Calu3 (cell line): ENCODE results near the gene FOXP2. TPM values are rescaled to one million over a fixed set of nuclear protein-coding genes. Genes with fewer than 3 reads are reported as not detected.
"Not testable (repeated sequence)": the region's sequence is repeated elsewhere in the genome, so short reads cannot be mapped to it uniquely, and the experiment has no call there.

ENCODE experiments used
- BruUV-seq: library from RNA; stranded (reverse); fragments of 400-500 nt; replicated peaks from 2 replicates; lab custom pipeline; 2021; lab: Mats Ljungman, UMichigan
- CTCF ChIA-PET: fragments of 300-600 bp; sonication (Branson Sonifier 250); formaldehyde crosslinking; loops from one replicate; lab custom pipeline; 2022; ENCODE audit warnings: antibody characterized with exemption; lab: Charles Lee
- DNase-seq: peaks from one replicate; pipeline ENCODE4 v3.0.0; 2022
- H3K27ac Mint-ChIP-seq: one replicate; pipeline ENCODE4 v1.8.0; 2022; ENCODE audit warnings: mixed read lengths; ENCODE audit not compliant: unreplicated experiment
- H3K27me3 Mint-ChIP-seq: one replicate; pipeline ENCODE4 v1.8.0; 2022; ENCODE audit warnings: mixed read lengths; ENCODE audit not compliant: unreplicated experiment
- H3K36me3 Mint-ChIP-seq: one replicate; pipeline ENCODE4 v1.8.0; 2022; ENCODE audit warnings: mild to moderate bottlenecking, moderate library complexity, mixed read lengths; ENCODE audit not compliant: insufficient read depth, unreplicated experiment
- H3K4me1 Mint-ChIP-seq: one replicate; pipeline ENCODE4 v1.8.0; 2022; ENCODE audit warnings: mild to moderate bottlenecking, low read depth, mixed read lengths; ENCODE audit not compliant: unreplicated experiment
- H3K4me3 Mint-ChIP-seq: one replicate; pipeline ENCODE4 v1.8.0; 2022; ENCODE audit warnings: mild to moderate bottlenecking, low read depth, moderate library complexity, mixed read lengths; ENCODE audit not compliant: unreplicated experiment
- H3K9me3 Mint-ChIP-seq: one replicate; pipeline ENCODE4 v1.8.0; 2022; ENCODE audit warnings: low read depth, mixed read lengths; ENCODE audit not compliant: unreplicated experiment
- intact Hi-C: fragments of 100-400 bp; cut with micrococcal nuclease; formaldehyde crosslinking; loops from one replicate; pipeline ENCODE4 v1.10.0; 2022; ENCODE audit not compliant: unreplicated experiment
- total RNA-seq: library from RNA; stranded (reverse); gene quantifications from 2 replicates; pipeline ENCODE4 v1.2.3, GENCODE V29; 2022
- TF ChIP-seq, protein P1 (sequence below): fragments of 200-600 bp; IDR thresholded peaks from one replicate; pipeline ENCODE4 v1.8.0; 2022; ENCODE audit warnings: antibody characterized with exemption; ENCODE audit not compliant: unreplicated experiment

Gene FOXP2
- total RNA-seq, 1 experiment from 2014 or later: 2.5 TPM

DNA sequence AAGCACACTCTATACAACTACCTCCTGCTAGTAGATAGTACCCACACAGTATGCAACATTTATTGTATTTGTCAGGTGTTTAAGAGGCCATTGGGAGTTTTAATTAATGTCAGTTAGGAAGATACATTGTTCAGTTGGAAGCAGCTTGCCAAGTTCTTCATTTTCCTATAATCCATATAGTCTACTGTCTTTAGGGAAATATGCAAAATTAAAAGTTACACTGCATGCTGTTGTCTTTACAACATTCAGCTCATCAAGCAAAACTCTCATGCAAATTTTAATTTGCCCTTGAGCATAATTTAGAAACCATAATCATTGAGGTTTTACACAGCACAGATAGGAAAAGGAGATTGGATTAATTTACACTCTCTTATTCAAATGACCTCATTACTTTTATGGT lies 17.4 kb downstream of the FOXP2 start:
- TF ChIP-seq, protein P1, sequence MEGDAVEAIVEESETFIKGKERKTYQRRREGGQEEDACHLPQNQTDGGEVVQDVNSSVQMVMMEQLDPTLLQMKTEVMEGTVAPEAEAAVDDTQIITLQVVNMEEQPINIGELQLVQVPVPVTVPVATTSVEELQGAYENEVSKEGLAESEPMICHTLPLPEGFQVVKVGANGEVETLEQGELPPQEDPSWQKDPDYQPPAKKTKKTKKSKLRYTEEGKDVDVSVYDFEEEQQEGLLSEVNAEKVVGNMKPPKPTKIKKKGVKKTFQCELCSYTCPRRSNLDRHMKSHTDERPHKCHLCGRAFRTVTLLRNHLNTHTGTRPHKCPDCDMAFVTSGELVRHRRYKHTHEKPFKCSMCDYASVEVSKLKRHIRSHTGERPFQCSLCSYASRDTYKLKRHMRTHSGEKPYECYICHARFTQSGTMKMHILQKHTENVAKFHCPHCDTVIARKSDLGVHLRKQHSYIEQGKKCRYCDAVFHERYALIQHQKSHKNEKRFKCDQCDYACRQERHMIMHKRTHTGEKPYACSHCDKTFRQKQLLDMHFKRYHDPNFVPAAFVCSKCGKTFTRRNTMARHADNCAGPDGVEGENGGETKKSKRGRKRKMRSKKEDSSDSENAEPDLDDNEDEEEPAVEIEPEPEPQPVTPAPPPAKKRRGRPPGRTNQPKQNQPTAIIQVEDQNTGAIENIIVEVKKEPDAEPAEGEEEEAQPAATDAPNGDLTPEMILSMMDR: no peak
- Mint-ChIP-seq H3K27ac (no peak overlapping the region), H3K9me3 (peaks cover 3% of the 10 kb centered on the region), H3K4me3 (no peak overlapping the region), H3K27me3 (no peaks in the 10 kb centered on the region), H3K36me3 (no peaks in the 10 kb centered on the region), H3K4me1 (no peaks in the 10 kb centered on the region)
- intact Hi-C loops: no loop called here
- CTCF ChIA-PET: no interaction called here
- no peak for DNase-seq
- BruUV-seq: no TSS peak

DNA sequence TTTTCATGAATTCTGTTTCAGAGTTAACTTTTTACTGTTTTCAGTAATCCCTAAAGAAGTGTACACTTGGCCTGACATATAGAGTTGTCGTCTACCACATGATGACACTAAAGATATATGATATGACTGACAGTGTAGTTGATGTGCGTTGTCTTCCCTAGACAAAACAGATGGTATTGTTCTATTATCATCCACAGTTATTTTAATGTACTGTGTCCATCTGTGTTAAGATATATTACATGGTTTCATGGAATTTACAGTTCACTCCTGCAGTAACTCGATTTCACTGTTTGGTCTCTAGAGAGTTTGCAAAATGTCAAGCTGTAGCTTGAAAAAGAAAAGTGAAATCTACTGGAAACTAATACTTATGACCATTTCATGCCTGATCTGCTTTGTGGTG lies 18.1 kb downstream of the FOXP2 start:
- peaks cover 3% of the 10 kb centered on the region for H3K9me3 Mint-ChIP-seq
- intact Hi-C loops: no loop called here
- DNase-seq: no peak
- no peaks in the 10 kb centered on the region for H3K27me3 Mint-ChIP-seq
- H3K4me1 Mint-ChIP-seq: no peaks in the 10 kb centered on the region
- no TSS peak for BruUV-seq
- no peak overlapping the region for H3K27ac Mint-ChIP-seq
- no peaks in the 10 kb centered on the region for H3K36me3 Mint-ChIP-seq
- TF ChIP-seq, protein P1: no peak
- CTCF ChIA-PET: no interaction called here
- no peak overlapping the region for H3K4me3 Mint-ChIP-seq

DNA sequence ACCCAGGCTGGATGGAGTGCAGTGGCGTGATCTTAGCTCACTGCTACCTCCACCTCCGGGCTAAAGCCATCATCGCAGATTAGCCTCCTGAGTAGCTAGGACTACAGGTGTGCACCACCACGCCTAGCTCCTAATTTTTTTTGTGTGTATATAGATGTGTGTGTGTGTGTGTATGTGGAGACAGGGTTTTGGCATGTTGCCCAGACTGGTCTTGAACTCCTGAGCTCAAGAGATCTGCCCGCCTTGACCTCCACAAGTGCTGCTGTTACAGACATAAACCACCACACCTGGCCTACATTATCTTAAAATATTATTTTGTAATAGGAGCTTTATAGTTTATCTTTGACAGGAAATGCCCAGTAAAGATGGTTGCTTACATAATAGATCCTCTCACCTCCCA lies 25.0 kb downstream of the FOXP2 start:
- H3K4me3 Mint-ChIP-seq: no peak overlapping the region
- H3K27me3 Mint-ChIP-seq: no peaks in the 10 kb centered on the region
- CTCF ChIA-PET: interaction anchor here (0.5 kb wide), 1 partner anchor 224 kb away, joined by 3 read pairs; no protein-coding TSS in a partner anchor
- H3K36me3 Mint-ChIP-seq: no peaks in the 10 kb centered on the region
- TF ChIP-seq, protein P1: no peak
- intact Hi-C loops: no loop called here
- H3K9me3 Mint-ChIP-seq: peaks cover 3% of the 10 kb centered on the region
- H3K27ac Mint-ChIP-seq: no peak overlapping the region
- no peak for DNase-seq
- BruUV-seq: no TSS peak
- H3K4me1 Mint-ChIP-seq: no peaks in the 10 kb centered on the region

DNA sequence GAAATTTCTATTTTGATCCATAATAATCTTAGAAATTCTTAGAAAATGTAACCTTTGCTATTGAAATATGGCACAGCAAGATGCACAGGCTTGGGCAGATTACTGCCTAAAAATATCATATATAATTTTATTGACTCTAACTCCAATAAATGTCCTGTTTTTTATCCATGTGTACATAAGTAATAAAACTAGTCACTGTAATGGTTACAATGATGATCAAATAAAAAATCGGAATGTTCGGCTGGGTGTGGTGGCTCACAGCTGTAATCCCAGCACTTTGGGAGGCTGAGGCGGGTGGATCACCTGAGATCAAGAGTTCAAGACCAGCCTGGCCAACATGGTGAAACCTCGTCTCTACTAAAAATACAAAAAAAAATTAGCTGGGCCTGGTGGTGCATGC lies 26.3 kb downstream of the FOXP2 start:
- DNase-seq, H3K9me3 Mint-ChIP-seq, BruUV-seq, H3K4me3 Mint-ChIP-seq, H3K27ac Mint-ChIP-seq, intact Hi-C loops, H3K27me3 Mint-ChIP-seq, H3K4me1 Mint-ChIP-seq, H3K36me3 Mint-ChIP-seq: not testable (repeated sequence)
- CTCF ChIA-PET: interaction anchor here (0.6 kb wide), 1 partner anchor 85 kb away, joined by 3 read pairs; no protein-coding TSS in a partner anchor

DNA sequence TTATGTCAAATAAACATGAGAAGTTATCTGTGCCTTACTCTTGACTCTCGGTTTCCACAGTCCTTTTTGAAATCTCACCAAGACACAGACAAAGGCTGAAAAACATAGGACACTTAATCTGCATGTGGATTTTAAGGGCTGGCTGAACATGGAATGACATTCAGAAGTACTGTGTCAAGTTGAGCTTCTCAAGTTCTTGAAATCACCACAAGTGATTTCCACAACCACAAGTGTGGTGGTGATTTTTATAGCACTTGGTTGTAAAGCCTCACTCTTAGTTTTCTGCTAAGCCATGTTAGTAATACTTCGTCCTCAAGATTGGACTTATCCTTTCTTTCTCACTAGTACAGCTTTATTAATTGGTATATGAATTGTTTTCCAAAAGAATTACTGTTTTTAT lies 29.6 kb downstream of the FOXP2 start:
- no peak for DNase-seq
- intact Hi-C loops: no loop called here
- H3K27ac Mint-ChIP-seq: no peak overlapping the region
- CTCF ChIA-PET: no interaction called here
- H3K9me3 Mint-ChIP-seq: no peaks in the 10 kb centered on the region
- H3K27me3 Mint-ChIP-seq: no peaks in the 10 kb centered on the region
- H3K4me1 Mint-ChIP-seq: no peaks in the 10 kb centered on the region
- TF ChIP-seq, protein P1: no peak
- H3K36me3 Mint-ChIP-seq: no peaks in the 10 kb centered on the region
- no TSS peak for BruUV-seq
- no peak overlapping the region for H3K4me3 Mint-ChIP-seq
